Epithelial cell of prostate (primary cell): ENCODE data around the gene ETV6.
A peak's percentile ranks its signal among the peaks of the same experiment; 100 is the strongest.

Source experiments
- DNase-seq: peaks from one replicate; pipeline ENCODE4 v3.0.0-alpha.2; 2011; ENCODE audit warnings: low read depth, low spot score
- H3K27ac ChIP-seq: fragments of 450-650 bp; 2 replicates; pipeline ENCODE4 v1.5.1; 2017; ENCODE audit warnings: mild to moderate bottlenecking

ETV6 gene

GRCh38 chr12:11927286-11927935 lies 277.9 kb downstream of the ETV6 start:
- H3K27ac ChIP-seq: no peak overlapping the region
- no peak for DNase-seq

GRCh38 chr12:11929714-11930113 lies 280.2 kb downstream of the ETV6 start:
- no peak for DNase-seq

GRCh38 chr12:11939223-11939622 lies 289.7 kb downstream of the ETV6 start:
- no peak overlapping the region for H3K27ac ChIP-seq
- no peak for DNase-seq

More at GRCh38 chr12:11929714-11930113, 280.2 kb downstream of the ETV6 start:
- no peak overlapping the region for H3K27ac ChIP-seq

GRCh38 chr12:11941606-11942337 lies 292.3 kb downstream of the ETV6 start:
- H3K27ac ChIP-seq: peak overlapping the region; percentile 83
- peak; percentile 83 for DNase-seq

- no peak for DNase-seq
- no peak overlapping the region for H3K27ac ChIP-seq
Measured at GRCh38 chr12:11943919-11944700, 294.6 kb downstream of the ETV6 start.
